ENCODE measurements around the gene NUP62.
"Not testable (repeated sequence)": the region's sequence is repeated elsewhere in the genome, so short reads cannot be mapped to it uniquely, and the experiment has no call there.

Gene NUP62

DNA sequence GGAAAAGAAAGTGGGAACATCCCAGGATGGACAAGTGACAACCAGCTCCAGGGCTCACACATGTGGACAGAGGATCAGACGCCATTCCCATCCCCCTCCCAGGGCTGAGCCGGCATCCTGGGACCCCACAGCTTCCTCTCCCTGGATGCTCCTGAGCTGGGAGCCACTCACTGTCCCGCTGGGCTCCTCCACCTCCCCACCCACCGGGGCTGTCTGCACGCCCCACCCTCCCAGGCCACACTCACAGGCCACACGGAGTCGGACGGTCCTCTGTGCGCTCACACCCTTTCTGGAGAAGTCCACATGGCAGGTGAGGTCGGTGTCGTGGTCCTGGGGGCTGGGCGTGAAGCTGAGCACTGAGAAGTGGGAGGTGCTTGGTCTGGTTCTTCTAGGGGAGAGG, 30.6 kb upstream of the NUP62 start:
- not testable (repeated sequence) for H2AK5ac ChIP-seq (ENCODE audit: low read length, severe bottlenecking); H3K27ac ChIP-seq (ENCODE audit: low read length, poor library complexity, severe bottlenecking); H3K23ac ChIP-seq (ENCODE audit: low read length in 2 of 2); DNase-seq; H2BK120ac ChIP-seq (ENCODE audit: low read depth, low read length); H3K9me3 ChIP-seq (ENCODE audit: control insufficient read depth, low read length); H3K18ac ChIP-seq (ENCODE audit: low read depth in 1 of 2, low read length in 2 of 2); H2BK12ac ChIP-seq (ENCODE audit: low read length in 2 of 2); H3K4me2 ChIP-seq (ENCODE audit: low read length, poor library complexity, severe bottlenecking); H3K14ac ChIP-seq (ENCODE audit: low read length in 2 of 2); H3K4me1 ChIP-seq (ENCODE audit: control insufficient read depth, insufficient read depth, low read depth, low read length); H3K9ac ChIP-seq (ENCODE audit: low read length); H2AFZ ChIP-seq (ENCODE audit: low read depth, low read length); H3K4ac ChIP-seq (ENCODE audit: low read depth in 1 of 2, low read length in 2 of 2); H3K79me1 ChIP-seq (replicated peaks; ENCODE audit: low read length, poor library complexity, severe bottlenecking); H3K4me3 ChIP-seq (ENCODE audit: insufficient read depth in 1 of 2, low read depth in 1 of 2, low read length in 2 of 2); H4K8ac ChIP-seq (ENCODE audit: low read length); H3K36me3 ChIP-seq (ENCODE audit: control insufficient read depth in 1 of 2, insufficient read depth in 2 of 2, low read depth in 1 of 2, low read length in 2 of 2); H4K91ac ChIP-seq (ENCODE audit: low read length); H2BK5ac ChIP-seq (ENCODE audit: low read depth, low read length, poor library complexity, severe bottlenecking); H2BK15ac ChIP-seq (ENCODE audit: low read depth, poor library complexity, severe bottlenecking)
- no CpG with 5 or more reads among the region's 12 CpGs for WGBS
- H3K27me3 ChIP-seq (ENCODE audit: control insufficient read depth in 1 of 2, insufficient read depth in 1 of 2, low read length in 2 of 2): peaks cover 0 to 42% of the 10 kb centered on the region in 2 experiments

DNA sequence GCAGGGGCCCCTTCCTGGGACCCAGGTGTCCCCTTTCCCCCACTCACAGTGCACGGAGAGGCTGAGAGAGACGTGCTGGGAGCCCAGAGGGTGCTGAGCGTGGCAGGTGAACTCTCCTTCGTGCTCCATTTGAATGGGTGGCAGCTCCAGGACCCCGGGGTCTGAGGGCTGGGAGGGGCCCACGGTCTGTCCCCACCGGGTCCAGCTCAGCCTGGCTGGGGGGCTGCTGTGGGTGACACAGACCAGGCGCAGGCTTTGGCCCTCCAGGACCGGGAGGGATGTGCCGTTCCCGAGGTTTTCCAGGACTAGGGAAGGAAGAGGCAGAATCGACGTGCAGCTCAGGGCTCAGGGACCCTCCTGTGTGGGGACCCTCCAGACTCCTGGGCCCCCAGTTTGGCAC, 29.3 kb upstream of the NUP62 start:
- DNase-seq; H4K8ac ChIP-seq (ENCODE audit: low read length); H3K18ac ChIP-seq (ENCODE audit: low read depth in 1 of 2, low read length in 2 of 2); H3K4me2 ChIP-seq (ENCODE audit: low read length, poor library complexity, severe bottlenecking); H2BK120ac ChIP-seq (ENCODE audit: low read depth, low read length); H3K4ac ChIP-seq (ENCODE audit: low read depth in 1 of 2, low read length in 2 of 2); H2BK12ac ChIP-seq (ENCODE audit: low read length in 2 of 2); H3K9ac ChIP-seq (ENCODE audit: low read length); H3K4me1 ChIP-seq (ENCODE audit: control insufficient read depth, insufficient read depth, low read depth, low read length); H3K9me3 ChIP-seq (ENCODE audit: control insufficient read depth, low read length); H3K14ac ChIP-seq (ENCODE audit: low read length in 2 of 2); H3K36me3 ChIP-seq (ENCODE audit: control insufficient read depth in 1 of 2, insufficient read depth in 2 of 2, low read depth in 1 of 2, low read length in 2 of 2); H2BK15ac ChIP-seq (ENCODE audit: low read depth, poor library complexity, severe bottlenecking); H3K79me1 ChIP-seq (replicated peaks; ENCODE audit: low read length, poor library complexity, severe bottlenecking); H2AFZ ChIP-seq (ENCODE audit: low read depth, low read length); H3K4me3 ChIP-seq (ENCODE audit: insufficient read depth in 1 of 2, low read depth in 1 of 2, low read length in 2 of 2); H2AK5ac ChIP-seq (ENCODE audit: low read length, severe bottlenecking); H4K91ac ChIP-seq (ENCODE audit: low read length); H3K27ac ChIP-seq (ENCODE audit: low read length, poor library complexity, severe bottlenecking); H2BK5ac ChIP-seq (ENCODE audit: low read depth, low read length, poor library complexity, severe bottlenecking): not testable (repeated sequence)
- 69% methylated on average over 10 of the region's 13 CpGs for WGBS
- H3K27me3 ChIP-seq (ENCODE audit: control insufficient read depth in 1 of 2, insufficient read depth in 1 of 2, low read length in 2 of 2): peaks cover under 1 to 51% of the 10 kb centered on the region in 2 experiments
- peak overlapping the region in 1 of 2 experiments; percentile 40 for H3K23ac ChIP-seq (ENCODE audit: low read length in 2 of 2)

DNA sequence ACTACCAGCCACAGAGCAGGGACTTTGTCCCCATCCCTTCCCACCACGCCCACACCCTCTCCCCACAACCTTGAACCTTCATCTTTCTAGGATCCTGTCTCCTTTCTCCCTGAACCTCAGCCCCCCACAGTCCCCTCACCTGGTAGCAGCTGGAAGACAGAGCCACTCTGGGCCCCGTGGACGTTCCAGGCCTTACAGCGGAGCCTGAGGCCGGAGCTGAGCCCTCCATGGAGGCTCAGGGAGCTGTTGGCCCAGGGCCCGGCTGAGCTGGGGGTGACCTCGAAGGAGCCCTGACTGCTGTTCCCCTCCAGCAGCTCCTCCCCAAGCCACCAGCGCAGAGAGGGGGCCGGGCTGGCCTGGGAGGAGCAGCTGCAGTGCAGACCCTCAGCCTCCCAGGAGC, 28.8 kb upstream of the NUP62 start:
- not testable (repeated sequence) for H3K18ac ChIP-seq (ENCODE audit: low read depth in 1 of 2, low read length in 2 of 2); H4K91ac ChIP-seq (ENCODE audit: low read length); H3K27ac ChIP-seq (ENCODE audit: low read length, poor library complexity, severe bottlenecking); H3K23ac ChIP-seq (ENCODE audit: low read length in 2 of 2); H3K4me1 ChIP-seq (ENCODE audit: control insufficient read depth, insufficient read depth, low read depth, low read length); H2AFZ ChIP-seq (ENCODE audit: low read depth, low read length); H2BK120ac ChIP-seq (ENCODE audit: low read depth, low read length); H2BK15ac ChIP-seq (ENCODE audit: low read depth, poor library complexity, severe bottlenecking); H3K4me2 ChIP-seq (ENCODE audit: low read length, poor library complexity, severe bottlenecking); H2AK5ac ChIP-seq (ENCODE audit: low read length, severe bottlenecking); H3K9ac ChIP-seq (ENCODE audit: low read length); H4K8ac ChIP-seq (ENCODE audit: low read length); H2BK12ac ChIP-seq (ENCODE audit: low read length in 2 of 2); DNase-seq; H3K14ac ChIP-seq (ENCODE audit: low read length in 2 of 2); H3K9me3 ChIP-seq (ENCODE audit: control insufficient read depth, low read length); H2BK5ac ChIP-seq (ENCODE audit: low read depth, low read length, poor library complexity, severe bottlenecking); H3K79me1 ChIP-seq (replicated peaks; ENCODE audit: low read length, poor library complexity, severe bottlenecking); H3K4me3 ChIP-seq (ENCODE audit: insufficient read depth in 1 of 2, low read depth in 1 of 2, low read length in 2 of 2); H3K36me3 ChIP-seq (ENCODE audit: control insufficient read depth in 1 of 2, insufficient read depth in 2 of 2, low read depth in 1 of 2, low read length in 2 of 2); H3K4ac ChIP-seq (ENCODE audit: low read depth in 1 of 2, low read length in 2 of 2)
- 75% methylated on average over 6 of the region's 9 CpGs for whole genome bisulfite sequencing
- H3K27me3 ChIP-seq (ENCODE audit: control insufficient read depth in 1 of 2, insufficient read depth in 1 of 2, low read length in 2 of 2): peaks cover 5 to 55% of the 10 kb centered on the region in 2 experiments

DNA sequence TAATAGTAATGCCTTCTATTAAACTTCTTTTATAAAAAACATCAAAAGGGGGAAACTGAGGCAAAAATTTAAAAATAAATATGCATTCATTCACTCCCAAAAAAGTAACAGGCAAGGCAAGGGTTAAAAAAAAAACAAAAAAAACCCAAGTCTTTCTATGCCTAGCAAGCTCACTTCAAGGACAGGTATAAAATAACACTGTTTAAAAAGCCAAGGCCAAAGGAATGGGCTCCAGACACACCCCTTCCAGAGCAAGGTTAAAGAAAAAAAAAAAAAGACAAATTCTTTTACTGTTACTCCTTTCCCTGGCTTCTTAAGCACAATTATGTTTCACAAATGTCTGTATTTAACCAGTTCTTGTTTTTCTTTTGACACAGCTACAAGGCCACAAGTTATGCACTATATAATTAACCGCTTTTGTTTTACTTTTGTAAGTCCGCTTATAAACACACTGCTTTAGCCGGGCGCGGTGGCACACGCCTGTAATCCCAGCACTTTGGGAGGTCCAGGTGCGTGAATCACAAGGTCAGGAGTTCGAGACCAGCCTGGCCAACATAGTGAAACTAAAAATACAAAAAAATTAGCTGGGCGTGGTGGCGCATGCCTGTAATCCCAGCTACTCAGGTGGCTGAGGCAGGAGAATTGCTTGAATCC, 28.1 kb upstream of the NUP62 start:
- Histone ChIP-seq H2BK12ac (ENCODE audit: low read length in 2 of 2) (no peak overlapping the region), H3K4ac (ENCODE audit: low read depth in 1 of 2, low read length in 2 of 2) (no peak overlapping the region), H3K27me3 (ENCODE audit: control insufficient read depth in 1 of 2, insufficient read depth in 1 of 2, low read length in 2 of 2) (peaks cover 7 to 63% of the 10 kb centered on the region in 2 experiments), H3K14ac (ENCODE audit: low read length in 2 of 2) (no peak overlapping the region), H4K91ac (ENCODE audit: low read length) (no peak overlapping the region), H3K79me1 (replicated peaks; ENCODE audit: low read length, poor library complexity, severe bottlenecking) (no peaks in the 10 kb centered on the region), H2AK5ac (ENCODE audit: low read length, severe bottlenecking) (no peak overlapping the region), H2BK120ac (ENCODE audit: low read depth, low read length) (no peak overlapping the region), H3K4me2 (ENCODE audit: low read length, poor library complexity, severe bottlenecking) (no peak overlapping the region), H2AFZ (ENCODE audit: low read depth, low read length) (no peak overlapping the region), H3K4me1 (ENCODE audit: control insufficient read depth, insufficient read depth, low read depth, low read length) (no peaks in the 10 kb centered on the region), H2BK15ac (ENCODE audit: low read depth, poor library complexity, severe bottlenecking) (no peak overlapping the region), H2BK5ac (ENCODE audit: low read depth, low read length, poor library complexity, severe bottlenecking) (no peak overlapping the region), H3K23ac (ENCODE audit: low read length in 2 of 2) (no peak overlapping the region), H3K9ac (ENCODE audit: low read length) (no peak overlapping the region), H3K4me3 (ENCODE audit: insufficient read depth in 1 of 2, low read depth in 1 of 2, low read length in 2 of 2) (no peak overlapping the region), H4K8ac (ENCODE audit: low read length) (no peak overlapping the region), H3K9me3 (ENCODE audit: control insufficient read depth, low read length) (no peaks in the 10 kb centered on the region), H3K27ac (ENCODE audit: low read length, poor library complexity, severe bottlenecking) (no peak overlapping the region), H3K36me3 (ENCODE audit: control insufficient read depth in 1 of 2, insufficient read depth in 2 of 2, low read depth in 1 of 2, low read length in 2 of 2) (no peaks in the 10 kb centered on the region), H3K18ac (ENCODE audit: low read depth in 1 of 2, low read length in 2 of 2) (no peak overlapping the region)
- DNase-seq: no peak
- WGBS: 91% methylated on average over 10 of the region's 10 CpGs

All from mesenchymal stem cell (in vitro differentiated cells and primary cell).